SU-DHL-6 (cell line): ENCODE results near the gene PLB1.

Experiments
- H2AFZ ChIP-seq: fragments of 200-600 bp; sonication (generic); 2 replicates; pipeline ENCODE4 v1.6.1; 2014; ENCODE audit warnings: low read depth, mild to moderate bottlenecking, moderate library complexity, mixed read lengths, antibody characterized with exemption, low read length; ENCODE audit not compliant: severe bottlenecking
- H3F3A ChIP-seq: fragments of 200-600 bp; shearing (Covaris generic); 2 replicates; pipeline ENCODE4 v1.6.0; 2016; ENCODE audit warnings: antibody characterized with exemption, mild to moderate bottlenecking; ENCODE audit not compliant: insufficient read depth
- H3K27ac ChIP-seq: fragments of 200-600 bp; sonication (generic); 2 replicates; pipeline ENCODE4 v1.5.1; 2016; ENCODE audit warnings: low read depth, mild to moderate bottlenecking, low read length, moderate library complexity, mixed read lengths
- H3K27me3 ChIP-seq: fragments of 200-600 bp; sonication (generic), shearing (Covaris generic); 2 replicates; pipeline ENCODE4 v1.6.0; 2014; ENCODE audit warnings: mild to moderate bottlenecking, low read length
- H3K36me3 ChIP-seq: fragments of 200-600 bp; sonication (generic); 2 replicates; pipeline ENCODE4 v1.6.1; 2014; ENCODE audit warnings: mild to moderate bottlenecking, low read length, mixed read lengths
- H3K4me2 ChIP-seq: fragments of 300-600, 200-600 bp; shearing (Covaris generic), sonication (generic); 2 replicates; pipeline ENCODE4 v1.6.0; 2014; ENCODE audit warnings: low read length, low read depth, mild to moderate bottlenecking; ENCODE audit not compliant: poor library complexity, severe bottlenecking
- H3K4me3 ChIP-seq: fragments of 200-600 bp; sonication (generic); 2 replicates; pipeline ENCODE4 v1.5.1; 2014; ENCODE audit warnings: antibody characterized with exemption, low read length, mild to moderate bottlenecking, mixed read lengths; ENCODE audit not compliant: insufficient read depth, poor library complexity, severe bottlenecking
- H3K79me2 ChIP-seq: fragments of 200-600 bp; sonication (generic); 2 replicates; pipeline ENCODE4 v1.6.1; 2014; ENCODE audit warnings: mild to moderate bottlenecking, low read length, moderate library complexity; ENCODE audit not compliant: insufficient read depth
- H3K9ac ChIP-seq: fragments of 200-600 bp; sonication (generic); 2 replicates; pipeline ENCODE4 v1.7.0; 2014; ENCODE audit warnings: mild to moderate bottlenecking, low read length
- H3K9me2 ChIP-seq: fragments of 200-600 bp; sonication (generic); replicated peaks from 2 replicates; pipeline ENCODE4 v1.6.1; 2014; ENCODE audit warnings: low read length; ENCODE audit not compliant: insufficient read depth
- H3K9me3 ChIP-seq: fragments of 200-600 bp; sonication (generic); 2 replicates; pipeline ENCODE4 v1.6.1; 2014; ENCODE audit warnings: low read length, mixed read lengths; ENCODE audit not compliant: insufficient read depth
- H4K20me1 ChIP-seq: fragments of 200-600 bp; sonication (generic); 2 replicates; pipeline ENCODE4 v1.6.1; 2014; ENCODE audit warnings: low read depth, mild to moderate bottlenecking, antibody characterized with exemption, low read length, moderate library complexity, mixed read lengths
- EZH2phosphoT487 ChIP-seq: fragments of 200-600 bp; sonication (generic), shearing (Covaris generic); conservative IDR thresholded peaks from 2 replicates; pipeline ENCODE4 v1.6.1; 2018; ENCODE audit warnings: mild to moderate bottlenecking, antibody characterized with exemption, low read length, moderate library complexity, mixed read lengths
- TF ChIP-seq, protein P1 (sequence below): fragments of 200-600 bp; sonication (generic); IDR thresholded peaks from one replicate; pipeline ENCODE4 v1.5.1; 2017; ENCODE audit warnings: antibody characterized with exemption, mild to moderate bottlenecking, low read length, moderate library complexity; ENCODE audit not compliant: insufficient read depth, poor library complexity, severe bottlenecking

The PLB1 gene

DNA sequence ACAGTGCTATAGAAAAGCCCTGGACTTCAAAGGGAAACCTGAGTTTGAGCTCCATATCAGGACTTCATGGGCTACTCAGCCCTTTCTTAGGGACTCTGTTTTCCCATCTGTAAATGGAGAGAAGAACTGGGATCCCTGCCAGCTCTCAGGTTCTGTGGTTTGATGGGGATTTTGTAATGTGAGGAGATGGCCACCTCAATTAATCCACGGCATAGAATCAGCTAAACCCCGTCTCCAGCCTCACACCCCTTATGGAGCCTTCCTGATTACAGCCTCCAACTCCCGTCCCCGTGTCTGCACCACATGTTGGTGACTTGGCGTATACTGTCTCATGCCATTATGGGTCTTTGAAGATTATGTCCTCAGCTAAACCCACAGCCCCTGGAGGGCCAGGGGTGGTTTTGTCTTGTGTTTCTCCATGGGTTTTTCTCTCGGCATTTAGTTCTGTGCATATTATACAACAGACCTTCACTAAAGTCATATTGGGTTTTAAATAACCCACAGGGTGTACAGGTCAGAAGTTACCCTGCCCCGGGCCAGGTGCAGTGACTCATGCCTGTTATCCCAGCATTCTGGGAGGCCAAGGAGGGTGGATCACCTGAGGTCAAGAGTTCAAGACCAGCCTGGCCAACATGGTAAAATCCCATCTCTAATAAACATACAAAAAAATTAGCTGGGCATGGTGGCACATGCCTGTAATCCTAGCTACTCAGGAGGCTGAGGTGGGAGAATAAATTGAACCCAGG lies 192.0 kb downstream of the PLB1 start:
- Histone ChIP-seq H3K36me3 (no peaks in the 10 kb centered on the region), H3K4me3 (no peak overlapping the region), H3K4me2 (no peak overlapping the region), H3K79me2 (no peaks in the 10 kb centered on the region), H3F3A (no peaks in the 10 kb centered on the region), H3K27ac (no peak overlapping the region), H3K27me3 (no peaks in the 10 kb centered on the region; the same call in 1 of the 2 replicates), H2AFZ (no peak overlapping the region), H3K9ac (no peak overlapping the region), H4K20me1 (no peaks in the 10 kb centered on the region), H3K9me2 (no peaks in the 10 kb centered on the region), H3K9me3 (no peaks in the 10 kb centered on the region)
- TF ChIP-seq EZH2phosphoT487: no peak

DNA sequence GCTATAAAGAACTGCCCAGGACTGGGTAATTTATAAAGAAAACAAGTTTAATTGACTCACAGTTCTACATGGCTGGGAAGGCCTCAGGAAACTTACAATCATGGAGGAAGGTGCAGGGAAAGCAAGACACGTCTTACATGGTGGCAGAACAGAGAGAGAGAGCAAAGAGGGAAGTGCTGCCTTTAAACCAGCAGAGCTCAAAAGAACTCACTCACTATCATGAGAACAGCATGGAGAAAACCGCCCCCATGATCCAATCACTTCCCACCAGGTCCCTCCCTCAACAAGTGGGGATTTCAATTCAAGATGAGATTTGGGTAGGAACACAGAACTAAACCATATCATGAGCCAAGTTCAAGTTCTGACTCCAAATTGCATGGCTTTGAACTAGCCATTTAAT lies 193.0 kb downstream of the PLB1 start:
- H3K9me3 ChIP-seq: no peaks in the 10 kb centered on the region
- H3K9ac ChIP-seq: no peak overlapping the region
- no peak for TF ChIP-seq EZH2phosphoT487
- TF ChIP-seq, protein P1, sequence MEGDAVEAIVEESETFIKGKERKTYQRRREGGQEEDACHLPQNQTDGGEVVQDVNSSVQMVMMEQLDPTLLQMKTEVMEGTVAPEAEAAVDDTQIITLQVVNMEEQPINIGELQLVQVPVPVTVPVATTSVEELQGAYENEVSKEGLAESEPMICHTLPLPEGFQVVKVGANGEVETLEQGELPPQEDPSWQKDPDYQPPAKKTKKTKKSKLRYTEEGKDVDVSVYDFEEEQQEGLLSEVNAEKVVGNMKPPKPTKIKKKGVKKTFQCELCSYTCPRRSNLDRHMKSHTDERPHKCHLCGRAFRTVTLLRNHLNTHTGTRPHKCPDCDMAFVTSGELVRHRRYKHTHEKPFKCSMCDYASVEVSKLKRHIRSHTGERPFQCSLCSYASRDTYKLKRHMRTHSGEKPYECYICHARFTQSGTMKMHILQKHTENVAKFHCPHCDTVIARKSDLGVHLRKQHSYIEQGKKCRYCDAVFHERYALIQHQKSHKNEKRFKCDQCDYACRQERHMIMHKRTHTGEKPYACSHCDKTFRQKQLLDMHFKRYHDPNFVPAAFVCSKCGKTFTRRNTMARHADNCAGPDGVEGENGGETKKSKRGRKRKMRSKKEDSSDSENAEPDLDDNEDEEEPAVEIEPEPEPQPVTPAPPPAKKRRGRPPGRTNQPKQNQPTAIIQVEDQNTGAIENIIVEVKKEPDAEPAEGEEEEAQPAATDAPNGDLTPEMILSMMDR: no peak
- H3K4me3 ChIP-seq: no peak overlapping the region
- H3K4me2 ChIP-seq: no peak overlapping the region
- no peaks in the 10 kb centered on the region for H3K36me3 ChIP-seq
- no peaks in the 10 kb centered on the region for H3K9me2 ChIP-seq
- H3K27me3 ChIP-seq: no peaks in the 10 kb centered on the region; the same call in 1 of the 2 replicates
- no peaks in the 10 kb centered on the region for H3K79me2 ChIP-seq
- no peaks in the 10 kb centered on the region for H4K20me1 ChIP-seq
- no peak overlapping the region for H2AFZ ChIP-seq
- H3K27ac ChIP-seq: no peak overlapping the region
- H3F3A ChIP-seq: no peaks in the 10 kb centered on the region

DNA sequence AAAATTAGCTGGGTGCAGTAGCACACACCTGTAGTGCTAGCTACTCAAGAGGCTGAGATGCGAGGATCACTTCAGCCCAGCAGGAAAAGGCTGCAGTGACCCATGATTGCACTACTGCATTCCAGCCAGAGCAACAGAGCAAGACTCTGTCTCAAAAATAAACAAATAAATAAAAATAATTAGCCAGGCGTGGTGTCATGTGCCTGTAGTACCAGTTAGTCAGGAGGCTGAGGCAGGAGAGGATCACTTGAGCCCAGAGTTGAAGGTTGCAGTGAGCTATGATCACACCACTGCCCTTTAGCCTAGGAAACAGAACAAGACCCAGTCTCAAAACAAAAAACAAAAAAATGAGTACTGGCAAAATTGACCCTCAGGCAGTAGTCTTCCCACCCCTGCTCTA lies 193.9 kb downstream of the PLB1 start:
- no peaks in the 10 kb centered on the region for H3F3A ChIP-seq
- H3K36me3 ChIP-seq: no peaks in the 10 kb centered on the region
- H3K79me2 ChIP-seq: no peaks in the 10 kb centered on the region
- H3K9ac ChIP-seq: no peak overlapping the region
- no peaks in the 10 kb centered on the region; the same call in 1 of the 2 replicates for H3K27me3 ChIP-seq
- H4K20me1 ChIP-seq: no peaks in the 10 kb centered on the region
- no peak overlapping the region for H2AFZ ChIP-seq
- no peaks in the 10 kb centered on the region for H3K9me2 ChIP-seq
- no peak overlapping the region for H3K27ac ChIP-seq
- no peak overlapping the region for H3K4me3 ChIP-seq
- no peak overlapping the region for H3K4me2 ChIP-seq
- no peaks in the 10 kb centered on the region for H3K9me3 ChIP-seq
- TF ChIP-seq EZH2phosphoT487: no peak
- TF ChIP-seq, protein P1: no peak

DNA sequence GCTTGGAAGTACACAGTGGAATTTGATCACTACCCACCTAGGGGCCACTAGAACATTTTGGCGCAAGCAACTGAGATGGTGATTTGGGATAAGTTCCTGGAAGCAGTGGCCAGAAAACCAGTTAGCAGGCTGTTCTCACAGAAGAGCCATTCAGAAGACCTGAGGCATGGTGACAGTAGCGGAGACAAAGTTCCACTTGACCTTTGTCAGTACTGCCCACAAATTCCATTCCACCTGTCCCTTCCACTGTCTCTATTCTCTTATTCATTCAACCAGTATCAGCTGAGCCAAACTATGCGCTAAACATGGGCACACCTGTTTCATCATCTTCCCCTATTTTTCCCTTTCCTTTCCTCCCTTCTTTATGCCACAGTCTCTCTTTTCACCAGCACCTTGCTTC lies 196.6 kb downstream of the PLB1 start:
- Histone ChIP-seq H3K9me3 (no peaks in the 10 kb centered on the region), H3K9me2 (no peaks in the 10 kb centered on the region), H3K4me2 (no peak overlapping the region), H2AFZ (no peak overlapping the region), H3K36me3 (no peaks in the 10 kb centered on the region), H3K9ac (no peak overlapping the region), H3F3A (no peaks in the 10 kb centered on the region), H4K20me1 (no peaks in the 10 kb centered on the region), H3K4me3 (no peak overlapping the region), H3K79me2 (no peaks in the 10 kb centered on the region), H3K27me3 (no peaks in the 10 kb centered on the region), H3K27ac (no peak overlapping the region)
- TF ChIP-seq, protein P1: no peak
- no peak for TF ChIP-seq EZH2phosphoT487
